Neural cell (in vitro differentiated cells): ENCODE results near the gene ENO3. TPM values are rescaled to one million over a fixed set of nuclear protein-coding genes. Genes with fewer than 3 reads are reported as not detected.

Experiments used
- H2AFZ ChIP-seq: fragments of 200-600, 300-800 bp; sonication (generic), shearing (Covaris generic); 2 replicates; pipeline ENCODE4 v1.6.0; 2014; ENCODE audit warnings: low read depth, mild to moderate bottlenecking, antibody characterized with exemption, low read length, moderate library complexity
- H3F3A ChIP-seq: fragments of 200-600 bp; shearing (Covaris generic); 2 replicates; pipeline ENCODE4 v1.6.1; 2016; ENCODE audit warnings: mild to moderate bottlenecking, moderate library complexity, mixed read lengths, antibody characterized with exemption, low read length; ENCODE audit not compliant: insufficient read depth, poor library complexity, severe bottlenecking
- H3K27ac ChIP-seq: fragments of 200-600, 300-800 bp; sonication (generic), shearing (Covaris generic); 2 replicates; pipeline ENCODE4 v1.5.1; 2014; ENCODE audit warnings: mild to moderate bottlenecking, low read length, moderate library complexity
- H3K27me3 ChIP-seq: fragments of 300-800, 200-600 bp; sonication (generic), shearing (Covaris generic); 2 replicates; pipeline ENCODE4 v1.6.0; 2014; ENCODE audit warnings: mild to moderate bottlenecking, low read depth, low read length, moderate library complexity; ENCODE audit not compliant: insufficient read depth
- H3K36me3 ChIP-seq: fragments of 300-800, 200-600 bp; sonication (generic), shearing (Covaris generic); 2 replicates; pipeline ENCODE4 v1.5.1; 2014; ENCODE audit warnings: mild to moderate bottlenecking, antibody characterized with exemption, low read length, moderate library complexity; ENCODE audit not compliant: insufficient read depth
- H3K4me2 ChIP-seq: fragments of 300-800, 200-600 bp; sonication (generic), shearing (Covaris generic); 2 replicates; pipeline ENCODE4 v1.6.0; 2014; ENCODE audit warnings: mild to moderate bottlenecking, low read length
- H3K4me3 ChIP-seq: fragments of 300-800, 200-600 bp; sonication (generic), shearing (Covaris generic); 2 replicates; pipeline ENCODE4 v1.5.1; 2014; ENCODE audit warnings: mild to moderate bottlenecking, low read length, moderate library complexity
- H3K79me2 ChIP-seq: fragments of 200-600 bp; shearing (Covaris generic); replicated peaks from 2 replicates; pipeline ENCODE4 v1.6.0; 2014; ENCODE audit warnings: mild to moderate bottlenecking, low read length, moderate library complexity; ENCODE audit not compliant: insufficient read depth
- H3K9ac ChIP-seq: fragments of 300-800, 200-600 bp; sonication (generic), shearing (Covaris generic); 2 replicates; pipeline ENCODE4 v1.6.1; 2016; ENCODE audit warnings: mild to moderate bottlenecking, low read length, mixed read lengths
- H3K9me2 ChIP-seq: fragments of 200-600 bp; shearing (Covaris generic); 2 replicates; pipeline ENCODE4 v1.6.1; 2016; ENCODE audit warnings: mild to moderate bottlenecking, low read length, mixed read lengths; ENCODE audit not compliant: insufficient read depth
- H3K9me3 ChIP-seq: fragments of 200-600, 300-800 bp; sonication (generic), shearing (Covaris generic); 2 replicates; pipeline ENCODE4 v1.6.1; 2016; ENCODE audit warnings: mild to moderate bottlenecking, mixed run types, low read length, moderate library complexity, mixed read lengths
- H4K20me1 ChIP-seq: fragments of 200-600 bp; shearing (Covaris generic); 2 replicates; pipeline ENCODE4 v1.6.1; 2016; ENCODE audit warnings: mild to moderate bottlenecking, mixed run types; ENCODE audit not compliant: insufficient read depth
- EP300 ChIP-seq: fragments of 450-650 bp; conservative IDR thresholded peaks from 2 replicates; pipeline ENCODE4 v1.6.1; 2014; ENCODE audit warnings: antibody characterized with exemption, mild to moderate bottlenecking, moderate library complexity; ENCODE audit not compliant: poor library complexity, severe bottlenecking
- EZH2 ChIP-seq: fragments of 200-600, 300-800 bp; shearing (Covaris generic), sonication (generic); IDR thresholded peaks from 2 replicates; pipeline ENCODE4 v1.6.1; 2014; ENCODE audit warnings: antibody characterized with exemption, low read length, borderline replicate concordance, mild to moderate bottlenecking; ENCODE audit not compliant: insufficient read depth, poor library complexity, severe bottlenecking
- MXI1 ChIP-seq: fragments of 450-650 bp; conservative IDR thresholded peaks from 2 replicates; pipeline ENCODE4 v1.6.1; 2014; ENCODE audit warnings: antibody characterized with exemption, mild to moderate bottlenecking; ENCODE audit not compliant: poor library complexity, severe bottlenecking
- POLR2AphosphoS5 ChIP-seq: IDR thresholded peaks from 2 replicates; pipeline ENCODE4 v1.6.1; 2012
- RAD21 ChIP-seq: fragments of 450-650 bp; conservative IDR thresholded peaks from 2 replicates; pipeline ENCODE4 v1.6.1; 2014; ENCODE audit warnings: antibody characterized with exemption, mild to moderate bottlenecking, moderate library complexity
- REST ChIP-seq: IDR thresholded peaks from 2 replicates; pipeline ENCODE4 v1.6.1; 2012; ENCODE audit warnings: borderline replicate concordance
- SMC3 ChIP-seq: fragments of 450-650 bp; conservative IDR thresholded peaks from 2 replicates; pipeline ENCODE4 v1.6.1; 2014; ENCODE audit warnings: antibody characterized with exemption, mild to moderate bottlenecking, moderate library complexity; ENCODE audit not compliant: poor library complexity
- TAF1 ChIP-seq: IDR thresholded peaks from 2 replicates; pipeline ENCODE4 v1.6.1; 2012; ENCODE audit warnings: low read depth
- polyA plus RNA-seq: library from polyadenylated mRNA; depleted of rRNA; stranded (reverse); fragments of >200 nt; gene quantifications from 2 replicates; pipeline ENCODE4 v1.2.3, GENCODE V29; 2014
- TF ChIP-seq, protein P1 (sequence below): fragments of 450-650 bp; IDR thresholded peaks from 2 replicates; pipeline ENCODE4 v1.5.1; 2014; ENCODE audit warnings: antibody characterized with exemption, mild to moderate bottlenecking, moderate library complexity; ENCODE audit not compliant: poor library complexity, severe bottlenecking

The ENO3 gene
- polyA plus RNA-seq, 1 donor from 2014 or later: 2.3 TPM

DNA sequence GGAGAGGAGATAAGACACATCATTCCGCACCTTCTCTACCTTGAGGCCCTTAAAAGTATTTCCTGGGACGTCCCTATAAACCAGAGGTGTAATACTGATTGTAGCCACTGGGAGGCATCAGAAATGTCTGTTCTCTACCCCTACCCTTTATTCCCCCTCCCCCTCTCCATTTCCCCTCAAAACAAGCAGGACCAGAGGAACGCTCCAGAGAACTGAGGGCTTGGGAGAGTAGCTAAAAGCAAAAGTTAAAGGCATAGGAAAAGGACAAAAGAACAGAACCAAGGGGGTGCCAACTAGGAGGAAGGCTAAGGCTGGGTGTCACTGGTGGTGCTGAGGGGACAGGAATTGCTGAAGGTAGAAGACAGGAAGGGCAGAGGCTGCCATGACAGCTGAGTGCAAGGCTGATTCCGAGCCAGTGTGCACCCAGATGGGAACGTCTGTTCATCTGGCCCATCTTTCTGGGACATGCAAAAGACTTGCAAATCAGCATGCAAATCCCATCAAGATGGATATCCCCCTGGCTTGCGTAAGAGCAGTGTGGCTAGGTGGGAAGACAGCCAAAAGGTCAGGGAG, 29.8 kb downstream of the ENO3 start:
- no peaks in the 10 kb centered on the region for H4K20me1 ChIP-seq
- H3K27ac ChIP-seq: no peak overlapping the region
- no peak overlapping the region for H3K4me2 ChIP-seq
- H3K79me2 ChIP-seq: no peaks in the 10 kb centered on the region
- H3K9ac ChIP-seq: no peak overlapping the region
- H3K9me3 ChIP-seq: no peaks in the 10 kb centered on the region
- H3F3A ChIP-seq: no peaks in the 10 kb centered on the region
- TF ChIP-seq RAD21 (peak; percentile 65), EP300 (no peak), SMC3 (peak; percentile 79)
- TF ChIP-seq, protein P1, sequence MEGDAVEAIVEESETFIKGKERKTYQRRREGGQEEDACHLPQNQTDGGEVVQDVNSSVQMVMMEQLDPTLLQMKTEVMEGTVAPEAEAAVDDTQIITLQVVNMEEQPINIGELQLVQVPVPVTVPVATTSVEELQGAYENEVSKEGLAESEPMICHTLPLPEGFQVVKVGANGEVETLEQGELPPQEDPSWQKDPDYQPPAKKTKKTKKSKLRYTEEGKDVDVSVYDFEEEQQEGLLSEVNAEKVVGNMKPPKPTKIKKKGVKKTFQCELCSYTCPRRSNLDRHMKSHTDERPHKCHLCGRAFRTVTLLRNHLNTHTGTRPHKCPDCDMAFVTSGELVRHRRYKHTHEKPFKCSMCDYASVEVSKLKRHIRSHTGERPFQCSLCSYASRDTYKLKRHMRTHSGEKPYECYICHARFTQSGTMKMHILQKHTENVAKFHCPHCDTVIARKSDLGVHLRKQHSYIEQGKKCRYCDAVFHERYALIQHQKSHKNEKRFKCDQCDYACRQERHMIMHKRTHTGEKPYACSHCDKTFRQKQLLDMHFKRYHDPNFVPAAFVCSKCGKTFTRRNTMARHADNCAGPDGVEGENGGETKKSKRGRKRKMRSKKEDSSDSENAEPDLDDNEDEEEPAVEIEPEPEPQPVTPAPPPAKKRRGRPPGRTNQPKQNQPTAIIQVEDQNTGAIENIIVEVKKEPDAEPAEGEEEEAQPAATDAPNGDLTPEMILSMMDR: peak; percentile 74
- H2AFZ ChIP-seq: no peak overlapping the region
- no peaks in the 10 kb centered on the region for H3K36me3 ChIP-seq
- H3K27me3 ChIP-seq: no peaks in the 10 kb centered on the region
- H3K4me3 ChIP-seq: no peak overlapping the region
- no peaks in the 10 kb centered on the region for H3K9me2 ChIP-seq

- Histone ChIP-seq H3K9me2 (no peaks in the 10 kb centered on the region), H4K20me1 (no peaks in the 10 kb centered on the region), H3K79me2 (no peaks in the 10 kb centered on the region), H3F3A (no peaks in the 10 kb centered on the region), H3K27ac (no peak overlapping the region), H3K4me3 (no peak overlapping the region), H3K9ac (no peak overlapping the region), H2AFZ (no peak overlapping the region), H3K9me3 (no peaks in the 10 kb centered on the region), H3K36me3 (no peaks in the 10 kb centered on the region), H3K27me3 (no peaks in the 10 kb centered on the region), H3K4me2 (no peak overlapping the region)
- no peak for TF ChIP-seq SMC3
- TF ChIP-seq EP300: no peak
- TF ChIP-seq REST: no peak
- no peak for TF ChIP-seq MXI1
- TF ChIP-seq POLR2AphosphoS5: no peak
- no peak for TF ChIP-seq RAD21
- no peak for TF ChIP-seq TAF1
- no peak for TF ChIP-seq EZH2
- TF ChIP-seq, protein P1: no peak
Measured at GRCh38 chr17:4982305-4982704, 31.4 kb downstream of the ENO3 start.
